ENCODE measurements around the gene INSM2. TPM values are rescaled to one million over a fixed set of nuclear protein-coding genes. Genes with fewer than 3 reads are reported as not detected.

The INSM2 gene
- total RNA-seq, 1 experiment from 2014 or later: not detected

GRCh38 chr14:35551081-35551480 is 17.1 kb downstream of the INSM2 start:
- H3K9ac ChIP-seq (ENCODE audit: low read length): no peak overlapping the region
- no peaks in the 10 kb centered on the region for H3K36me3 ChIP-seq (ENCODE audit: control insufficient read depth in 1 of 2, insufficient read depth in 2 of 2, low read length in 2 of 2)
- RAD21 ChIA-PET (ENCODE audit: low non-redundant PET in 1 of 2, low total read pairs in 2 of 2, uncharacterized antibody in 2 of 2, unreplicated experiment in 2 of 2): no interaction called here
- no peak overlapping the region for H2AFZ ChIP-seq (ENCODE audit: low read depth, low read length, poor library complexity, severe bottlenecking)
- no peaks in the 10 kb centered on the region for H4K20me1 ChIP-seq (ENCODE audit: insufficient read depth)
- H3K79me2 ChIP-seq (ENCODE audit: insufficient read depth, low read length): no peaks in the 10 kb centered on the region
- H3K4me1 ChIP-seq (ENCODE audit: control insufficient read depth in 1 of 2, insufficient read depth in 2 of 2, low read length in 2 of 2): no peaks in the 10 kb centered on the region
- no peak overlapping the region for H3K4me2 ChIP-seq (ENCODE audit: low read length)
- H3K9me2 ChIP-seq (ENCODE audit: insufficient read depth): no peaks in the 10 kb centered on the region
- POLR2A ChIA-PET: no interaction called here
- TF ChIP-seq YY1 (IDR thresholded peaks at IDR 0.05; ENCODE audit: extremely low read depth, insufficient replicate concordance, low read depth, low read length) (no peak), ZBTB33 (IDR thresholded peaks at IDR 0.05; ENCODE audit: extremely low read depth, insufficient replicate concordance, low read length) (no peak), CTCF (IDR thresholded peaks at IDR 0.05 in 2 of 3, conservative IDR thresholded peaks at IDR 0.05 in 1 of 3; ENCODE audit: borderline replicate concordance in 1 of 3, insufficient read depth in 1 of 3, low read depth in 2 of 3, low read length in 2 of 3) (no peak), POLR2A (IDR thresholded peaks at IDR 0.05; ENCODE audit: borderline replicate concordance, extremely low read depth, insufficient read depth, insufficient read length) (no peak), ZFX (IDR thresholded peaks at IDR 0.05) (no peak), EGR1 (IDR thresholded peaks at IDR 0.05; ENCODE audit: low read depth) (no peak), POLR2AphosphoS5 (IDR thresholded peaks at IDR 0.05; ENCODE audit: low read depth, low read length) (no peak), ATF3 (IDR thresholded peaks at IDR 0.05) (no peak), CBX3 (IDR thresholded peaks at IDR 0.05; ENCODE audit: low read depth) (no peak)
- ATAC-seq (no peak), DNase-seq (ENCODE audit: low read depth, low spot score) (no peak)
- intact Hi-C loops (cut with micrococcal nuclease): no loop called here
- BruUV-seq (replicated peaks): no TSS peak
- H3K4me3 ChIP-seq (replicated peaks in 1 of 2; ENCODE audit: low read depth in 1 of 2, low read length in 2 of 2): no peak overlapping the region
- no peaks in the 10 kb centered on the region for H3K9me3 ChIP-seq (ENCODE audit: control insufficient read depth in 1 of 2, insufficient read depth in 1 of 2, low read depth in 1 of 2, low read length in 2 of 2)
- no peaks in the 10 kb centered on the region for H3K27me3 ChIP-seq (ENCODE audit: insufficient read depth, low read length)
- CTCF ChIA-PET: no interaction called here
- no peak overlapping the region for H3K27ac ChIP-seq (ENCODE audit: low read depth, low read length)
